HUES6 (cell line): ENCODE measurements around the gene POU6F2.
A peak's percentile ranks its signal among the peaks of the same experiment; 100 is the strongest.

Experiments
- H3K27ac ChIP-seq: 2 replicates; pipeline ENCODE4 v1.7.0; 2013; ENCODE audit warnings: low read depth, mild to moderate bottlenecking, low read length, inconsistent platforms
- H3K27me3 ChIP-seq: 2 replicates; pipeline ENCODE4 v1.6.1; 2013; ENCODE audit warnings: low read length; ENCODE audit not compliant: control insufficient read depth, insufficient read depth
- H3K36me3 ChIP-seq: 2 replicates; pipeline ENCODE4 v1.6.1; 2013; ENCODE audit warnings: low read length; ENCODE audit not compliant: control insufficient read depth, insufficient read depth
- H3K4me1 ChIP-seq: 2 replicates; pipeline ENCODE4 v1.6.1; 2013; ENCODE audit warnings: low read length; ENCODE audit not compliant: control insufficient read depth, insufficient read depth
- H3K4me3 ChIP-seq: 2 replicates; pipeline ENCODE4 v1.5.1; 2013; ENCODE audit warnings: low read depth, low read length
- H3K9ac ChIP-seq: one replicate; pipeline ENCODE4 v1.6.1; 2013; ENCODE audit warnings: mild to moderate bottlenecking, low read length
- H3K9me3 ChIP-seq: 2 replicates; pipeline ENCODE4 v1.6.1; 2013; ENCODE audit warnings: low read depth, low read length; ENCODE audit not compliant: control insufficient read depth, insufficient read depth

POU6F2 gene

DNA sequence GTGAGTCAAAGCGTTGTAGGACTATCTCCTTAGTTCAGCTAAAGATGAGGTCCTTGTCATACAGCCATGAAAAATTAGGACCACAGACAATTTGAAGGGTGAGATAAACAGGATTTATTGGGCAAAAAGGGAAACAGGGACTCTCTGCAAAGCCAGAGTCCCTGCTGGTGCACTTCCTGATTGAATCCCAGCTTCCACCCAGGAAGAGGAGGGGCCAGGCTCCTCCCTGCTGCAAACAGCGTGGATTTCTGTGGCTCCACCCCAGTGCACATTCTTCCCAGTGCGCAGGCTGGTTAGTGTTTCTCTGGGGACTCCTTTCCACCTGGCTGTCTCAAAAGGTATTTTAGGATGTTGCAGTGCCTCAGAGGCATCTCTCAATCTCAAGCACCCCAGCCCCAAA is 423.1 kb downstream of the POU6F2 start:
- H3K36me3 ChIP-seq = no peaks in the 10 kb centered on the region
- H3K9ac ChIP-seq = no peak overlapping the region
- H3K27me3 ChIP-seq = no peaks in the 10 kb centered on the region
- H3K4me3 ChIP-seq = no peak overlapping the region
- H3K4me1 ChIP-seq = peaks cover 19% of the 10 kb centered on the region
- no peak overlapping the region for H3K27ac ChIP-seq
- H3K9me3 ChIP-seq = no peaks in the 10 kb centered on the region

GRCh38 chr7:39402034-39402433 is 424.3 kb downstream of the POU6F2 start:
- no peaks in the 10 kb centered on the region for H3K9me3 ChIP-seq
- H3K27me3 ChIP-seq = no peaks in the 10 kb centered on the region
- no peak overlapping the region for H3K27ac ChIP-seq
- H3K36me3 ChIP-seq = no peaks in the 10 kb centered on the region
- H3K4me1 ChIP-seq = peaks cover 20% of the 10 kb centered on the region
- H3K9ac ChIP-seq = no peak overlapping the region
- no peak overlapping the region for H3K4me3 ChIP-seq

- H3K27me3 ChIP-seq = no peaks in the 10 kb centered on the region
- no peaks in the 10 kb centered on the region for H3K36me3 ChIP-seq
- H3K27ac ChIP-seq = no peak overlapping the region
- no peak overlapping the region for H3K4me3 ChIP-seq
- H3K4me1 ChIP-seq = peaks cover 28% of the 10 kb centered on the region
- no peak overlapping the region for H3K9ac ChIP-seq
- no peaks in the 10 kb centered on the region for H3K9me3 ChIP-seq
Measured at GRCh38 chr7:39404907-39405306, 427.2 kb downstream of the POU6F2 start.

DNA sequence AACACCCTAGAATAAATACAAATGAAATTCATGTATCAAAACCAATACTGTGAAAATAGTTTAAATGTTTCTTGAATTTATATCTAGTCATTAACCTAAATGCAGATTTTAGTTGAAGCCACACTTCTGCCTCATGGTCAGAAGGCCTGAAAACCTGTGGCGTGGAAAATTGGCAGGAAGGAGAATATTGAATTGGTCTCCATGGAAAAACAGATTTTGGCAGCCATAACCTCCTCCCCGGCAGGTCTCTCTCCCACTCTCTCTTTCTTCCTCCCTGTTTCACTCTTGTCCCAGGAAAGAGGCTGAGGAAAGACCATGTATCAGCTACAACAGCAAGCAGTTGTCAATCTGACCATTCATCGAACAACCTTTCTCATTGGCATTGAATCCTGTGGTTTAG is 427.9 kb downstream of the POU6F2 start:
- Histone ChIP-seq H3K27me3 (no peaks in the 10 kb centered on the region), H3K36me3 (no peaks in the 10 kb centered on the region), H3K4me3 (no peak overlapping the region), H3K9me3 (no peaks in the 10 kb centered on the region), H3K4me1 (peaks cover 21% of the 10 kb centered on the region), H3K27ac (no peak overlapping the region), H3K9ac (no peak overlapping the region)

DNA sequence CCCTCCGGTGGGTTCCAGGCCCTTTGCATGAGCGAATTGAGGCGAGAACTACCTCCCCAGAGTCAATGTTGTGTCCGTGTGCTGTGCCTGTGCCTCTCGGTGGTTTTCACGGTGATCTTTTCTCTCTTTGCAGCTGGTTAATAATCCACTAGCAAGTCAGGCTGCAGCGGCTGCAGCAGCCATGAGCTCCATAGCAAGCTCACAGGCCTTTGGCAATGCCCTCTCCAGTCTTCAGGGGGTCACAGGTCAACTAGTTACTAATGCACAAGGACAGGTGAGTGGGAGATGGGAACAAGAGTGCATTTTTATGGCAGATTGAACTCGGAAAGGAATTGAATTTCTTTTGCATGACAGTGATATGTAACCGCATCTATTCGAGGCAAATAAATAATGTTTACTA is 428.8 kb downstream of the POU6F2 start:
- H3K9me3 ChIP-seq = no peaks in the 10 kb centered on the region
- peaks cover 12% of the 10 kb centered on the region for H3K4me1 ChIP-seq
- H3K4me3 ChIP-seq = no peak overlapping the region
- no peak overlapping the region for H3K27ac ChIP-seq
- H3K27me3 ChIP-seq = no peaks in the 10 kb centered on the region
- H3K9ac ChIP-seq = no peak overlapping the region
- H3K36me3 ChIP-seq = no peaks in the 10 kb centered on the region

DNA sequence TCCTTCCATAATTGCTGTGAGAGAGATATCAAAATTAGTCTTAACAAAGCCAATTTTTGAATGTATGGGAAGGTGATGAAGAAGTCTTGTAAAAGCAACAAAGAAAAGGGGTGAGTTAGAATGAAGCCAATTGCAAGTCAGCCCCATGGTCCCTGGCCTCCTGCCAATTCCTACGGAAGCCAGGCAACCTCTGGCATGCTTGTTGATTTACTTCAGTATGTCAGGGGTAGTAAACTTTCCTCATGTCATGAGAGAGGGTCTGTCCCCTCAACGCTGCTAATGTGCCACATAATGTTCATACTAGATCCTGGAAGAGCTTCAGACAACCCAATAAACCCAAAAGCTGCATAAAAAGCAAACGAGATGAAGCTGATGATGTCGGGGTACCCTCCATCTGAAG is 429.4 kb downstream of the POU6F2 start:
- Histone ChIP-seq H3K27ac (no peak overlapping the region), H3K4me3 (no peak overlapping the region), H3K9ac (no peak overlapping the region), H3K27me3 (no peaks in the 10 kb centered on the region), H3K4me1 (peaks cover 11% of the 10 kb centered on the region), H3K36me3 (no peaks in the 10 kb centered on the region), H3K9me3 (no peaks in the 10 kb centered on the region)

- H3K4me3 ChIP-seq = no peak overlapping the region
- H3K27me3 ChIP-seq = no peaks in the 10 kb centered on the region
- no peaks in the 10 kb centered on the region for H3K36me3 ChIP-seq
- no peak overlapping the region for H3K27ac ChIP-seq
- peaks cover 11% of the 10 kb centered on the region for H3K4me1 ChIP-seq
- no peaks in the 10 kb centered on the region for H3K9me3 ChIP-seq
- no peak overlapping the region for H3K9ac ChIP-seq
Measured at GRCh38 chr7:39407723-39408122, 430.0 kb downstream of the POU6F2 start.

DNA sequence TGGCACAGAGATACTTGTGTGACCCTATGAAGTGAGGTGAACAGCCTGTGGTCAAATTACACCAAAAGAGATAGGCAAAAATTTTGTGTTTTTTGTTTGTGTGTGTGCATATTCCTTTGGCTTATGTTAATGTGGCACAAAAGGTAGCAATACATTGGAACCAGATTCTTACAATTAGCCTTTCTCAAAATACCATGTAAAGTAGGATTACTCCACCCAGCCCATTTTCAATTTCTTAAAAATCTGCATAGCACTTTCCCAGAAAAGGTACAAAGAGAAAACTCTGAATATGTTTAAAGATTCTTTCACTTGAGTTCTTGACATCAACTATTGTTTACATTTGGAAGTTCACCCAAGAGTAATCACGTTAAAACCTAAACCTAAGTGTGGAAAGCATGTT is 431.2 kb downstream of the POU6F2 start:
- Histone ChIP-seq H3K36me3 (no peaks in the 10 kb centered on the region), H3K27ac (no peak overlapping the region), H3K4me3 (no peak overlapping the region), H3K4me1 (peaks cover 11% of the 10 kb centered on the region), H3K27me3 (no peaks in the 10 kb centered on the region), H3K9me3 (no peaks in the 10 kb centered on the region), H3K9ac (no peak overlapping the region)

DNA sequence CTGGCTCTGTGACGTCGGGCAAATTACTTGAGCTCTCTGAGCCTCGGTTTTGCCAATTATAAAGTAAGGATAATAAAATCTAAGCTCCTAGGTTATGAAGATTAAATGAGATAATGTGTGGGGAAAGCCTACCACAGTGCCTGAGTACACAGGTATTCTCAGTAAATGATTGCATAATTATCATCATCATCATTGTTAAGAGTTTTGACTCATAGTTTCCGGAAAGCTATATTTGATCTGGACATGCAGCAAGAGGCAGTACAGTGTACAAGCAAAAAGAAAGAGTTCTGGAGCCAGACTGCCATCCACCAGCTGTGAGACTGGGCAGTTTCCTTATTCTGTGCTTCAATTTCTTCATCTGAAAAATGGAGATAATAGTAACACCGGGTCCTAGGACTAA is 432.9 kb downstream of the POU6F2 start:
- H3K9me3 ChIP-seq = no peaks in the 10 kb centered on the region
- H3K4me3 ChIP-seq = no peak overlapping the region
- H3K27ac ChIP-seq = no peak overlapping the region
- no peak overlapping the region for H3K9ac ChIP-seq
- H3K4me1 ChIP-seq = peaks cover 11% of the 10 kb centered on the region
- H3K27me3 ChIP-seq = no peaks in the 10 kb centered on the region
- no peaks in the 10 kb centered on the region for H3K36me3 ChIP-seq

GRCh38 chr7:39413636-39414223 is 436.0 kb downstream of the POU6F2 start:
- no peaks in the 10 kb centered on the region for H3K27me3 ChIP-seq
- H3K9me3 ChIP-seq = no peaks in the 10 kb centered on the region
- no peaks in the 10 kb centered on the region for H3K4me1 ChIP-seq
- H3K27ac ChIP-seq = no peak overlapping the region
- peak overlapping the region; percentile 64 for H3K9ac ChIP-seq
- H3K36me3 ChIP-seq = no peaks in the 10 kb centered on the region
- peak overlapping the region; percentile 71 for H3K4me3 ChIP-seq

GRCh38 chr7:39414224-39415035 is 436.7 kb downstream of the POU6F2 start:
- Histone ChIP-seq H3K36me3 (no peaks in the 10 kb centered on the region), H3K9ac (peak overlapping the region; percentile 64), H3K27me3 (no peaks in the 10 kb centered on the region), H3K27ac (no peak overlapping the region), H3K9me3 (no peaks in the 10 kb centered on the region), H3K4me1 (no peaks in the 10 kb centered on the region), H3K4me3 (peak overlapping the region; percentile 71)
